HG03280 (cell line): Measurements from ENCODE around the gene TRPV3.

Experiments
- ATAC-seq: cut with Tn5 transposase; IDR thresholded peaks from one replicate; pipeline ENCODE4 v1.9.1; 2021; ENCODE audit warnings: mild to moderate bottlenecking, moderate library complexity; ENCODE audit not compliant: unreplicated experiment

The TRPV3 gene

GRCh38 chr17:3547628-3548027, 10.0 kb downstream of the TRPV3 start:
- ATAC-seq: no peak

GRCh38 chr17:3546997-3547396, 10.6 kb downstream of the TRPV3 start:
- ATAC-seq: no peak

GRCh38 chr17:3546521-3546920, 11.1 kb downstream of the TRPV3 start:
- ATAC-seq: no peak

GRCh38 chr17:3545151-3545550, 12.5 kb downstream of the TRPV3 start:
- ATAC-seq: no peak

GRCh38 chr17:3544365-3544764, 13.2 kb downstream of the TRPV3 start:
- ATAC-seq: no peak

- ATAC-seq: no peak
Measured at GRCh38 chr17:3543453-3543852, 14.2 kb downstream of the TRPV3 start.

- no peak for ATAC-seq
Measured at GRCh38 chr17:3542410-3543088, 15.1 kb downstream of the TRPV3 start.

GRCh38 chr17:3539881-3540540, 17.6 kb downstream of the TRPV3 start:
- no peak for ATAC-seq

- no peak for ATAC-seq
Measured at GRCh38 chr17:3536716-3537115, 20.9 kb downstream of the TRPV3 start.

GRCh38 chr17:3535253-3535995, 22.2 kb downstream of the TRPV3 start:
- peak; percentile 68 for ATAC-seq

GRCh38 chr17:3534881-3535252, 22.7 kb downstream of the TRPV3 start:
- ATAC-seq: no peak

GRCh38 chr17:3533752-3534151, 23.9 kb downstream of the TRPV3 start:
- no peak for ATAC-seq

GRCh38 chr17:3532859-3533142, 24.8 kb downstream of the TRPV3 start:
- ATAC-seq: no peak

- ATAC-seq: no peak
Measured at GRCh38 chr17:3532106-3532858, 25.3 kb downstream of the TRPV3 start.

GRCh38 chr17:3531266-3532101, 26.1 kb downstream of the TRPV3 start:
- no peak for ATAC-seq

GRCh38 chr17:3529817-3530741, 27.5 kb downstream of the TRPV3 start:
- no peak for ATAC-seq

- ATAC-seq: no peak
Measured at GRCh38 chr17:3528880-3529511, 28.6 kb downstream of the TRPV3 start.

- ATAC-seq: no peak
Measured at GRCh38 chr17:3528403-3528851, 29.2 kb downstream of the TRPV3 start.

- no peak for ATAC-seq
Measured at GRCh38 chr17:3527896-3528295, 29.7 kb downstream of the TRPV3 start.
